GM23338 (cell line): ENCODE results near the gene MINDY4. TPM values are rescaled to one million over a fixed set of nuclear protein-coding genes. Genes with fewer than 3 reads are reported as not detected.

Source experiments
- ATAC-seq: fragments of 200-7000 bp; cut with Tn5 transposase; 3 replicates; pipeline ENCODE4 v1.9.1; 2020
- DNase-seq: peaks from one replicate; pipeline ENCODE4 v3.0.0-alpha.2; 2015; ENCODE audit warnings: low spot score
- H2AFZ ChIP-seq: fragments of 200-600 bp; sonication (generic); 2 replicates; pipeline ENCODE4 v1.8.0; 2016; ENCODE audit warnings: antibody characterized with exemption, mild to moderate bottlenecking, moderate library complexity
- H3F3A ChIP-seq: fragments of 200-600 bp; sonication (generic); replicated peaks from 2 replicates; pipeline ENCODE4 v1.8.0; 2017; ENCODE audit warnings: antibody characterized with exemption, mixed run types, low read depth
- H3K27ac ChIP-seq: fragments of 200-600 bp; sonication (generic); 2 replicates; pipeline ENCODE4 v1.6.1; 2016; ENCODE audit warnings: low read depth
- H3K27me3 ChIP-seq: fragments of 200-600 bp; sonication (generic); 2 replicates; pipeline ENCODE4 v1.8.0; 2016; ENCODE audit warnings: mild to moderate bottlenecking, mixed run types, moderate library complexity; ENCODE audit not compliant: insufficient read depth
- H3K36me3 ChIP-seq: fragments of 200-600 bp; sonication (generic); 2 replicates; pipeline ENCODE4 v1.8.0; 2016; ENCODE audit warnings: mild to moderate bottlenecking; ENCODE audit not compliant: insufficient read depth
- H3K4me1 ChIP-seq: fragments of 200-600 bp; sonication (generic); 2 replicates; pipeline ENCODE4 v1.8.0; 2016; ENCODE audit warnings: mild to moderate bottlenecking, moderate library complexity; ENCODE audit not compliant: insufficient read depth
- H3K4me2 ChIP-seq: fragments of 200-600 bp; sonication (generic); 2 replicates; pipeline ENCODE4 v1.7.1; 2017; ENCODE audit warnings: mixed run types
- H3K4me3 ChIP-seq: fragments of 200-600 bp; sonication (generic); 2 replicates; pipeline ENCODE4 v1.6.1; 2016; ENCODE audit warnings: mixed run types
- H3K79me2 ChIP-seq: fragments of 200-600 bp; sonication (generic); replicated peaks from 2 replicates; pipeline ENCODE4 v1.8.0; 2017; ENCODE audit warnings: mild to moderate bottlenecking; ENCODE audit not compliant: insufficient read depth
- H3K9me2 ChIP-seq: fragments of 200-600 bp; sonication (generic); 2 replicates; pipeline ENCODE4 v1.8.0; 2017; ENCODE audit not compliant: insufficient read depth
- H4K20me1 ChIP-seq: fragments of 200-600 bp; sonication (generic); replicated peaks from 2 replicates; pipeline ENCODE4 v1.8.0; 2017; ENCODE audit warnings: mild to moderate bottlenecking; ENCODE audit not compliant: insufficient read depth
- H3K27ac Mint-ChIP-seq: 2 replicates; pipeline ENCODE4 v1.8.0; 2020; ENCODE audit warnings: inconsistent platforms, mild to moderate bottlenecking, moderate library complexity, mixed read lengths
- H3K27me3 Mint-ChIP-seq: 3 replicates; pipeline ENCODE4 v1.8.0; 2022; ENCODE audit warnings: low read depth, mild to moderate bottlenecking, moderate library complexity, mixed read lengths, inconsistent platforms; ENCODE audit not compliant: insufficient read depth, poor library complexity
- H3K36me3 Mint-ChIP-seq: 3 replicates; pipeline ENCODE4 v1.8.0; 2021; ENCODE audit warnings: low read depth, mild to moderate bottlenecking, inconsistent platforms, moderate library complexity, mixed read lengths
- H3K4me1 Mint-ChIP-seq: 3 replicates; pipeline ENCODE4 v1.8.0; 2020; ENCODE audit warnings: mild to moderate bottlenecking, inconsistent platforms, mixed read lengths
- H3K4me3 Mint-ChIP-seq: 3 replicates; pipeline ENCODE4 v1.8.0; 2021; ENCODE audit warnings: moderate library complexity, mild to moderate bottlenecking, inconsistent platforms, mixed read lengths
- H3K9me3 Mint-ChIP-seq: 3 replicates; pipeline ENCODE4 v1.8.0; 2020; ENCODE audit warnings: moderate library complexity, mild to moderate bottlenecking, inconsistent platforms, mixed read lengths
- CREB1 ChIP-seq: fragments of 250-450 bp; sonication (Bioruptor Pico); IDR thresholded peaks from 2 replicates; pipeline ENCODE4 v1.5.0; 2020; ENCODE audit warnings: low read depth, mild to moderate bottlenecking, moderate library complexity
- EZH2phosphoT487 ChIP-seq: fragments of 200-600 bp; sonication (generic); IDR thresholded peaks from one replicate; pipeline ENCODE4 v1.8.1; 2018; ENCODE audit warnings: antibody characterized with exemption; ENCODE audit not compliant: unreplicated experiment
- JUNB ChIP-seq: IDR thresholded peaks from one replicate; pipeline ENCODE4 v1.6.1; 2016; ENCODE audit warnings: antibody characterized with exemption; ENCODE audit not compliant: unreplicated experiment
- NANOG ChIP-seq: IDR thresholded peaks from 2 replicates; pipeline ENCODE4 v1.6.1; 2016; ENCODE audit warnings: antibody characterized with exemption, borderline replicate concordance
- ZNF114 ChIP-seq: fragments of 250-450 bp; sonication (Bioruptor Pico); IDR thresholded peaks from 2 replicates; pipeline ENCODE4 v1.5.0; 2020; ENCODE audit warnings: mild to moderate bottlenecking, moderate library complexity
- polyA plus RNA-seq: library from polyadenylated mRNA; unstranded; fragments of >200 nt; fragmentation: Nextera tagmentation; extraction: Ambion mirVana; gene quantifications from 2 replicates; pipeline ENCODE4 v1.2.1, GENCODE V29; 2016
- total RNA-seq: library from RNA; depleted of rRNA; stranded (reverse); fragments of >200 nt; shearing (Covaris generic); gene quantifications from 2 replicates; pipeline ENCODE4 v1.2.3, GENCODE V29; 2014
- TF ChIP-seq, protein P1 (sequence below): IDR thresholded peaks from one replicate; pipeline ENCODE4 v1.6.1; 2018; ENCODE audit warnings: antibody characterized with exemption; ENCODE audit not compliant: unreplicated experiment
- TF ChIP-seq, protein P2 (sequence below), 2 experiments: fragments of 200-600 bp in 1 of 2; sonication (generic) in 1 of 2; conservative IDR thresholded peaks; 2 replicates each; pipeline versions ENCODE4 v1.5.1 to v1.6.1; 2016 to 2017; ENCODE audit warnings: antibody characterized with exemption in 2 of 2, low read depth in 2 of 2, mild to moderate bottlenecking in 2 of 2, moderate library complexity in 1 of 2

The MINDY4 gene
- total and polyA plus RNA-seq, 2 experiments from 2014 or later = 1.7 to 4.4 TPM

DNA sequence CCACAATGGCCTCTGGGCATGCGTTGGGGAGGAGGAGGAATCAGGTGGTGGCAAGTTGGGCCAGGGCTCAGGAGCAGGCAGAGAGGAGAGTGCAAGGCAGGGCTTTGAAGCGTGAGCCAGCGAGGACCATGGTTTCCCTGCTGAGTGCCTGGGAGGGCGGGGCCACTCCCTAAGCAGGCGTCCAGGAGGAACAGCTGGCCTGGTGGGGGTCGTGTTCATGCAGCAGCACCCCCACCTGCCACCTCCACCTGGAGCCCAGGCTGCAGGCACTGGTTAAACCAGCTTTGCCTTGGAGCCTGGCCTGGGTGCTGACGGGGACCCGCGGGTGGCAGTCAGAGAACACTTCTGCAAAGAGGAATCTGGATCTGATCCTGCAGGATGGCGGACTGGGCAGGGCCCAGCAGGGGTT is 116.3 kb downstream of the MINDY4 start:
- Histone ChIP-seq H2AFZ (no peak overlapping the region), H3K27me3 (no peaks in the 10 kb centered on the region), H3K36me3 (no peaks in the 10 kb centered on the region), H3K4me2 (no peak overlapping the region), H3K4me1 (no peaks in the 10 kb centered on the region), H3K9me2 (no peaks in the 10 kb centered on the region), H3K79me2 (no peaks in the 10 kb centered on the region), H3F3A (no peaks in the 10 kb centered on the region), H4K20me1 (no peaks in the 10 kb centered on the region), H3K4me3 (no peak overlapping the region), H3K27ac (no peak overlapping the region)
- no peaks in the 10 kb centered on the region for H3K9me3 Mint-ChIP-seq
- H3K27ac Mint-ChIP-seq = no peak overlapping the region; the same call in 1 of the 2 replicates
- TF ChIP-seq, protein P1, sequence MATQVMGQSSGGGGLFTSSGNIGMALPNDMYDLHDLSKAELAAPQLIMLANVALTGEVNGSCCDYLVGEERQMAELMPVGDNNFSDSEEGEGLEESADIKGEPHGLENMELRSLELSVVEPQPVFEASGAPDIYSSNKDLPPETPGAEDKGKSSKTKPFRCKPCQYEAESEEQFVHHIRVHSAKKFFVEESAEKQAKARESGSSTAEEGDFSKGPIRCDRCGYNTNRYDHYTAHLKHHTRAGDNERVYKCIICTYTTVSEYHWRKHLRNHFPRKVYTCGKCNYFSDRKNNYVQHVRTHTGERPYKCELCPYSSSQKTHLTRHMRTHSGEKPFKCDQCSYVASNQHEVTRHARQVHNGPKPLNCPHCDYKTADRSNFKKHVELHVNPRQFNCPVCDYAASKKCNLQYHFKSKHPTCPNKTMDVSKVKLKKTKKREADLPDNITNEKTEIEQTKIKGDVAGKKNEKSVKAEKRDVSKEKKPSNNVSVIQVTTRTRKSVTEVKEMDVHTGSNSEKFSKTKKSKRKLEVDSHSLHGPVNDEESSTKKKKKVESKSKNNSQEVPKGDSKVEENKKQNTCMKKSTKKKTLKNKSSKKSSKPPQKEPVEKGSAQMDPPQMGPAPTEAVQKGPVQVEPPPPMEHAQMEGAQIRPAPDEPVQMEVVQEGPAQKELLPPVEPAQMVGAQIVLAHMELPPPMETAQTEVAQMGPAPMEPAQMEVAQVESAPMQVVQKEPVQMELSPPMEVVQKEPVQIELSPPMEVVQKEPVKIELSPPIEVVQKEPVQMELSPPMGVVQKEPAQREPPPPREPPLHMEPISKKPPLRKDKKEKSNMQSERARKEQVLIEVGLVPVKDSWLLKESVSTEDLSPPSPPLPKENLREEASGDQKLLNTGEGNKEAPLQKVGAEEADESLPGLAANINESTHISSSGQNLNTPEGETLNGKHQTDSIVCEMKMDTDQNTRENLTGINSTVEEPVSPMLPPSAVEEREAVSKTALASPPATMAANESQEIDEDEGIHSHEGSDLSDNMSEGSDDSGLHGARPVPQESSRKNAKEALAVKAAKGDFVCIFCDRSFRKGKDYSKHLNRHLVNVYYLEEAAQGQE = no peak
- TF ChIP-seq, protein P2, sequence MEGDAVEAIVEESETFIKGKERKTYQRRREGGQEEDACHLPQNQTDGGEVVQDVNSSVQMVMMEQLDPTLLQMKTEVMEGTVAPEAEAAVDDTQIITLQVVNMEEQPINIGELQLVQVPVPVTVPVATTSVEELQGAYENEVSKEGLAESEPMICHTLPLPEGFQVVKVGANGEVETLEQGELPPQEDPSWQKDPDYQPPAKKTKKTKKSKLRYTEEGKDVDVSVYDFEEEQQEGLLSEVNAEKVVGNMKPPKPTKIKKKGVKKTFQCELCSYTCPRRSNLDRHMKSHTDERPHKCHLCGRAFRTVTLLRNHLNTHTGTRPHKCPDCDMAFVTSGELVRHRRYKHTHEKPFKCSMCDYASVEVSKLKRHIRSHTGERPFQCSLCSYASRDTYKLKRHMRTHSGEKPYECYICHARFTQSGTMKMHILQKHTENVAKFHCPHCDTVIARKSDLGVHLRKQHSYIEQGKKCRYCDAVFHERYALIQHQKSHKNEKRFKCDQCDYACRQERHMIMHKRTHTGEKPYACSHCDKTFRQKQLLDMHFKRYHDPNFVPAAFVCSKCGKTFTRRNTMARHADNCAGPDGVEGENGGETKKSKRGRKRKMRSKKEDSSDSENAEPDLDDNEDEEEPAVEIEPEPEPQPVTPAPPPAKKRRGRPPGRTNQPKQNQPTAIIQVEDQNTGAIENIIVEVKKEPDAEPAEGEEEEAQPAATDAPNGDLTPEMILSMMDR (conservative IDR thresholded peaks at IDR 0.05; ENCODE audit: low read depth in 2 of 2) = no peak
- TF ChIP-seq CREB1 (CRISPR knock-in tag) = no peak
- TF ChIP-seq JUNB = no peak
- TF ChIP-seq NANOG = no peak
- TF ChIP-seq ZNF114 (CRISPR knock-in tag) = no peak
- no peaks in the 10 kb centered on the region for H3K27me3 Mint-ChIP-seq
- H3K4me3 Mint-ChIP-seq = no peak overlapping the region
- H3K4me1 Mint-ChIP-seq = peaks cover 18% of the 10 kb centered on the region
- H3K36me3 Mint-ChIP-seq = no peaks in the 10 kb centered on the region; the same call in 2 of the 3 replicates
- peak; percentile 74 for ATAC-seq
- no peak for DNase-seq

DNA sequence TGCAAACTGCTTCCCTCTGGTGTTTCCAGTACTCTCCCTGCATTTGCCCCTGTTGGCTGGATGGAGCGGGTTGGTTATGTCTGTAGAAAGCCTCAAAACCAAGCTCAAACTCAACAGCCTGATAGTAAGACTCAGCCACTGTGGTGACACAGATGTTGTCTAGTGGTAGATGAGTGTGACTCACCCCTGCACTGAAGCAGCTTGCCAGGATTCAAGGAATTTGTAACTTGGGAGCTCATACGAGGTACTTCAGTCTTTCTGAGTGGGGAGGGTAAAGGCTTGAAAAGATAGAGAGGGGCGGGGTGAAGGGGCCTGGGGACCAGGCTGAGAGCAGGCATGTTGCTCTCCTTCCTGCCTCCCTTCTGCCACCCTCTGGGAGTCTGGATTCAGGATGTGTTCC is 117.5 kb downstream of the MINDY4 start:
- no peak overlapping the region for H3K4me2 ChIP-seq
- H3F3A ChIP-seq = no peaks in the 10 kb centered on the region
- no peaks in the 10 kb centered on the region for H4K20me1 ChIP-seq
- ATAC-seq = peak; percentile 46
- H3K36me3 ChIP-seq = no peaks in the 10 kb centered on the region
- no peaks in the 10 kb centered on the region for H3K9me2 ChIP-seq
- no peak overlapping the region for H3K4me3 ChIP-seq
- H3K27ac Mint-ChIP-seq = no peak overlapping the region
- H3K9me3 Mint-ChIP-seq = no peaks in the 10 kb centered on the region
- no peaks in the 10 kb centered on the region for H3K27me3 Mint-ChIP-seq
- H2AFZ ChIP-seq = no peak overlapping the region
- no peak overlapping the region for H3K4me3 Mint-ChIP-seq
- H3K4me1 Mint-ChIP-seq = peaks cover 18% of the 10 kb centered on the region
- TF ChIP-seq EZH2phosphoT487 = no peak
- no peaks in the 10 kb centered on the region; the same call in 2 of the 3 replicates for H3K36me3 Mint-ChIP-seq
- no peak for DNase-seq
- no peaks in the 10 kb centered on the region for H3K4me1 ChIP-seq
- no peaks in the 10 kb centered on the region for H3K79me2 ChIP-seq
- no peak overlapping the region for H3K27ac ChIP-seq
- no peaks in the 10 kb centered on the region for H3K27me3 ChIP-seq
